Sigmoid colon (tissue), 3 donors: ENCODE data around the gene SPINDOC.

Experiments used
- CTCF ChIP-seq, 4 experiments: fragments of 450-650 bp in 3 of 4; fragments of 200-600 bp in 1 of 4; IDR thresholded peaks; one replicate each; pipeline ENCODE4 v1.5.1; 2016 to 2019; ENCODE audit warnings: antibody characterized with exemption in 4 of 4, mild to moderate bottlenecking in 3 of 4, moderate library complexity in 2 of 4
- POLR2A ChIP-seq, 2 donors: fragments of 450-650 bp; IDR thresholded peaks; one replicate each; pipeline ENCODE4 v1.6.1; 2016; ENCODE audit warnings: antibody characterized with exemption in 2 of 2, mild to moderate bottlenecking in 2 of 2, moderate library complexity in 2 of 2

- TF ChIP-seq POLR2A (IDR thresholded peaks at IDR 0.05): no peak
- no peak for TF ChIP-seq CTCF (IDR thresholded peaks at IDR 0.05)
Measured at GRCh38 chr11:63804259-63804658, 9.0 kb upstream of the SPINDOC start.
